ENCODE data around the gene TESK2.

DNA sequence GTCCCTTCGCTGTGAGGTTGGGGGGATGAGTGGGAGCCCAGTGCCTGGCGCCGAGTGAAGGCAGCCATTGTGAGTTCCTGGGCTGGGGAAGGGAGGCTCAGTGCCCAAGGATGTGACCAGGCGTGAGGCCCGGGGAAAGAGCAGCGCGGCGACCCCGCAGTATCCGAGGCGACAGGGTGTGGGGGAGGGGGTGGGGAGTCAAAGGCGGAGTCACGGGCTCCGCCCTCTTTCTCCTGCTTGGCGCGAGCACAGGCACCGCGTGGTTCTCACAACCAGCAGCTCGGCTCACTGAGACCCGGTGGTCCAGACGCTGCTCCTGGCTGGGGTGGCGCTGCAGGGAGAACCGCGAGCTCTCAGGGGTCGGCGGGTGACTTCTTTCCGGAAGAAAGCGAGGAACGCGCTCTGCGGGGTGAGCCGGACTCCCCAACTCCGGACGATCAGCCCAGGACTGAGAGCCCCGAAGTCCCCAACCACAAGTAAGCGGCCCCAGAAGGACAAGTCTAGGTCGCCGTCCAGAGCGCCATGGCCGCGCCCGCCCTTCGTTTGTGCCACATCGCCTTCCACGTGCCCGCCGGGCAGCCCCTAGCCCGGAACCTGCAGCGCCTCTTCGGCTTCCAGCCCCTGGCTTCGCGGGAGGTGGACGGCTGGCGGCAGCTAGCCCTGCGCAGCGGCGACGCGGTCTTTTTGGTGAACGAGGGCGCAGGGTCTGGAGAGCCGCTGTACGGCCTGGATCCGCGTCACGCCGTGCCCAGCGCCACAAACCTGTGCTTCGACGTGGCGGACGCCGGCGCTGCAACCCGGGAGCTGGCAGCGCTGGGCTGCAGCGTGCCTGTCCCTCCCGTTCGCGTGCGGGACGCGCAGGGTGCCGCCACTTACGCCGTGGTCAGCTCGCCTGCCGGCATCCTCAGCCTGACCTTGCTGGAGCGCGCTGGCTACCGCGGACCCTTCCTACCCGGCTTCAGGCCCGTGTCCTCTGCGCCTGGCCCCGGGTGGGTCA is 164.0 kb downstream of the TESK2 start, which contains the start of gene HPDL:
- no peak for TF ChIP-seq YY1 (IDR thresholded peaks at IDR 0.05; ENCODE audit: insufficient read depth, insufficient read length)
- TF ChIP-seq SUZ12 (IDR thresholded peaks at IDR 0.05; ENCODE audit: extremely low read depth, insufficient read depth, insufficient read length), result no peak
